ENCODE data around the gene ERFL. TPM values are rescaled to one million over a fixed set of nuclear protein-coding genes. Genes with fewer than 3 reads are reported as not detected.

ERFL gene
- total and polyA plus RNA-seq, 2 donors (not counting 1 experiment from before 2014, with no cell fraction given) = 2.3 to 5.5 TPM

- ATAC-seq (ENCODE audit: low read depth) (peak; percentile 78), DNase-seq (peak; percentile 95)
- Histone ChIP-seq H4K20me1 (ENCODE audit: control insufficient read depth, insufficient read depth, low read length, poor library complexity, severe bottlenecking) (peaks cover 71% of the 10 kb centered on the region), H3K27ac (ENCODE audit: low read length in 2 of 2) (peak overlapping the region; percentile 72 to 87), H3K4me1 (ENCODE audit: control insufficient read depth in 2 of 2, insufficient read depth in 2 of 2, low read length in 2 of 2) (peaks cover 72 to 83% of the 10 kb centered on the region in 2 donors), H3K27me3 (replicated peaks in 1 of 4; ENCODE audit: control extremely low read depth in 1 of 4, control insufficient read depth in 3 of 4, insufficient read depth in 4 of 4, low read length in 3 of 4) (no peaks in the 10 kb centered on the region), H3K4me3 (ENCODE audit: control extremely low read depth in 1 of 5, extremely low read depth in 1 of 5, insufficient read depth in 1 of 5, low read depth in 2 of 5, low read length in 4 of 5) (peak overlapping the region; percentile 83 to 100 (median 97)), H2AFZ (ENCODE audit: insufficient read depth, low read depth, low read length, poor library complexity, severe bottlenecking) (peak overlapping the region; percentile 61), H3K36me3 (replicated peaks in 1 of 2; ENCODE audit: control extremely low read depth in 1 of 2, control insufficient read depth in 1 of 2, extremely low read depth in 1 of 2, insufficient read depth in 2 of 2, low read length in 1 of 2) (peaks cover 0 to 40% of the 10 kb centered on the region in 2 experiments), H3K79me2 (ENCODE audit: control insufficient read depth, insufficient read depth, low read length) (peaks cover 89% of the 10 kb centered on the region), H3K9ac (ENCODE audit: low read length) (peak overlapping the region; percentile 94), H3K4me2 (replicated peaks; ENCODE audit: low read depth, low read length, poor library complexity, severe bottlenecking) (peak overlapping the region; percentile 87), H3K9me3 (ENCODE audit: control extremely low read depth in 1 of 3, control insufficient read depth in 2 of 3, insufficient read depth in 1 of 3, low read length in 2 of 3) (no peaks in the 10 kb centered on the region)
- H3K4me1 Mint-ChIP-seq = peaks cover 78% of the 10 kb centered on the region
- no peaks in the 10 kb centered on the region for H3K9me3 Mint-ChIP-seq (ENCODE audit: insufficient read depth)
- CTCF ChIA-PET = interaction anchor here (0.9 to 7.3 kb wide), 8 partner anchors 10 to 145 kb away, joined by 3 to 180 read pairs (median 8); partner anchors contain the start of genes CD79A and RPS19
- H3K27ac Mint-ChIP-seq = peak overlapping the region; percentile 98
- H3K4me3 Mint-ChIP-seq = peak overlapping the region; percentile 93
- no peak for TF ChIP-seq EZH2 (IDR thresholded peaks at IDR 0.05; ENCODE audit: borderline replicate concordance, insufficient read depth, low read depth, low read length, poor library complexity, severe bottlenecking)
- TF ChIP-seq, protein P1, sequence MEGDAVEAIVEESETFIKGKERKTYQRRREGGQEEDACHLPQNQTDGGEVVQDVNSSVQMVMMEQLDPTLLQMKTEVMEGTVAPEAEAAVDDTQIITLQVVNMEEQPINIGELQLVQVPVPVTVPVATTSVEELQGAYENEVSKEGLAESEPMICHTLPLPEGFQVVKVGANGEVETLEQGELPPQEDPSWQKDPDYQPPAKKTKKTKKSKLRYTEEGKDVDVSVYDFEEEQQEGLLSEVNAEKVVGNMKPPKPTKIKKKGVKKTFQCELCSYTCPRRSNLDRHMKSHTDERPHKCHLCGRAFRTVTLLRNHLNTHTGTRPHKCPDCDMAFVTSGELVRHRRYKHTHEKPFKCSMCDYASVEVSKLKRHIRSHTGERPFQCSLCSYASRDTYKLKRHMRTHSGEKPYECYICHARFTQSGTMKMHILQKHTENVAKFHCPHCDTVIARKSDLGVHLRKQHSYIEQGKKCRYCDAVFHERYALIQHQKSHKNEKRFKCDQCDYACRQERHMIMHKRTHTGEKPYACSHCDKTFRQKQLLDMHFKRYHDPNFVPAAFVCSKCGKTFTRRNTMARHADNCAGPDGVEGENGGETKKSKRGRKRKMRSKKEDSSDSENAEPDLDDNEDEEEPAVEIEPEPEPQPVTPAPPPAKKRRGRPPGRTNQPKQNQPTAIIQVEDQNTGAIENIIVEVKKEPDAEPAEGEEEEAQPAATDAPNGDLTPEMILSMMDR (IDR thresholded peaks at IDR 0.05) = no peak
- POLR2A ChIA-PET = interaction anchor here (0.6 to 4.3 kb wide), 11 partner anchors 11 to 65 kb away, joined by 3 to 85 read pairs (median 5); partner anchors contain the start of genes ERFL and RPS19
- H3K27me3 Mint-ChIP-seq = no peaks in the 10 kb centered on the region
- WGBS (ENCODE audit: insufficient coverage) = under 1% methylated on average over 66 of the region's 66 CpGs
- intact Hi-C loops (cut with micrococcal nuclease) = loop anchor here (1.0 to 5.0 kb wide), 5 partner anchors 9 to 193 kb away; partner anchors contain the start of genes RABAC1 and ZNF574
These were observed 44.2 kb downstream of the ERFL start for GRCh38 chr19:41883821-41884733.
